OCI-LY7 (cell line): ENCODE results near the gene CTDSP1. TPM values are rescaled to one million over a fixed set of nuclear protein-coding genes. Genes with fewer than 3 reads are reported as not detected.

Experiments
- BruUV-seq: library from RNA; stranded (reverse); fragments of 400-500 nt; replicated peaks from 2 replicates; lab custom pipeline; 2021; lab: Mats Ljungman, UMichigan
- CTCF ChIA-PET: fragments of 300-600 bp; sonication (Branson Sonifier 250); formaldehyde crosslinking; loops from one replicate; lab custom pipeline; 2022; ENCODE audit warnings: antibody characterized with exemption; ENCODE audit not compliant: unreplicated experiment; lab: Charles Lee
- POLR2A ChIA-PET: fragments of 300-600 bp; sonication (Branson Sonifier 250); formaldehyde crosslinking; loops from one replicate; lab custom pipeline; 2022; ENCODE audit warnings: antibody characterized with exemption; lab: Charles Lee
- DNase-seq: peaks from one replicate; pipeline ENCODE4 v3.0.0-alpha.2; 2015; ENCODE audit warnings: low spot score
- H2AFZ ChIP-seq: fragments of 200-600 bp; sonication (generic), shearing (Covaris generic); 2 replicates; pipeline ENCODE4 v1.6.1; 2014; ENCODE audit warnings: mild to moderate bottlenecking, antibody characterized with exemption, low read length, moderate library complexity
- H3K27ac ChIP-seq: fragments of 200-600 bp; sonication (generic); 2 replicates; pipeline ENCODE4 v1.5.1; 2014; ENCODE audit warnings: mixed run types, low read depth, mild to moderate bottlenecking, moderate library complexity, low read length, inconsistent platforms; ENCODE audit not compliant: poor library complexity, severe bottlenecking
- H3K36me3 ChIP-seq: fragments of 200-600 bp; sonication (generic); 2 replicates; pipeline ENCODE4 v1.6.1; 2014; ENCODE audit warnings: mild to moderate bottlenecking, antibody characterized with exemption, low read length, moderate library complexity, mixed read lengths; ENCODE audit not compliant: insufficient read depth
- H3K4me1 ChIP-seq: fragments of 200-600 bp; sonication (generic); 2 replicates; pipeline ENCODE4 v1.5.1; 2014; ENCODE audit warnings: mild to moderate bottlenecking, low read length; ENCODE audit not compliant: insufficient read depth, poor library complexity, severe bottlenecking
- H3K4me2 ChIP-seq: fragments of 200-600 bp; sonication (generic); 2 replicates; pipeline ENCODE4 v1.6.1; 2014; ENCODE audit warnings: mild to moderate bottlenecking, low read length
- H3K4me3 ChIP-seq: fragments of 200-600 bp; sonication (generic); 2 replicates; pipeline ENCODE4 v1.5.1; 2014; ENCODE audit warnings: mild to moderate bottlenecking, low read depth, low read length; ENCODE audit not compliant: poor library complexity, severe bottlenecking
- H3K79me2 ChIP-seq: fragments of 200-600 bp; sonication (generic); 2 replicates; pipeline ENCODE4 v1.6.1; 2016; ENCODE audit warnings: low read depth, mild to moderate bottlenecking, low read length, moderate library complexity, mixed read lengths; ENCODE audit not compliant: insufficient read depth
- H3K9me2 ChIP-seq: fragments of 200-600 bp; sonication (generic); 2 replicates; pipeline ENCODE4 v1.6.1; 2016; ENCODE audit warnings: mild to moderate bottlenecking, low read length, mixed read lengths; ENCODE audit not compliant: insufficient read depth
- H3K9me3 ChIP-seq: fragments of 200-600 bp; sonication (generic); 2 replicates; pipeline ENCODE4 v1.6.1; 2014; ENCODE audit warnings: mild to moderate bottlenecking, mixed run types, low read length, mixed read lengths
- H4K20me1 ChIP-seq: fragments of 200-600 bp; sonication (generic); 2 replicates; pipeline ENCODE4 v1.6.1; 2014; ENCODE audit warnings: mild to moderate bottlenecking, antibody characterized with exemption, low read length, moderate library complexity, mixed read lengths; ENCODE audit not compliant: insufficient read depth
- EZH2phosphoT487 ChIP-seq: fragments of 200-600 bp; sonication (generic); IDR thresholded peaks from 2 replicates; pipeline ENCODE4 v1.6.1; 2018; ENCODE audit warnings: low read depth, borderline replicate concordance, mild to moderate bottlenecking, mixed run types, antibody characterized with exemption, low read length, moderate library complexity, mixed read lengths
- intact Hi-C: fragments of 100-400 bp; cut with micrococcal nuclease; formaldehyde crosslinking; loops from one replicate; pipeline ENCODE4 v1.10.0; 2022; ENCODE audit not compliant: unreplicated experiment
- total RNA-seq, 2 experiments: library from RNA; depleted of rRNA in 1 of 2; stranded (reverse); fragments of >200 nt in 1 of 2; shearing (Covaris generic) in 1 of 2; gene quantifications; 2 replicates each; pipeline ENCODE4 v1.2.3, GENCODE V29; 2014 to 2022
- TF ChIP-seq, protein P1 (sequence below): fragments of 200-600 bp; sonication (generic); conservative IDR thresholded peaks from 2 replicates; pipeline ENCODE4 v1.5.1; 2014; ENCODE audit warnings: mild to moderate bottlenecking, antibody characterized with exemption, low read length, moderate library complexity, mixed read lengths

The CTDSP1 gene
- total RNA-seq, 2 experiments from 2014 or later = 95.3 to 152 TPM

DNA sequence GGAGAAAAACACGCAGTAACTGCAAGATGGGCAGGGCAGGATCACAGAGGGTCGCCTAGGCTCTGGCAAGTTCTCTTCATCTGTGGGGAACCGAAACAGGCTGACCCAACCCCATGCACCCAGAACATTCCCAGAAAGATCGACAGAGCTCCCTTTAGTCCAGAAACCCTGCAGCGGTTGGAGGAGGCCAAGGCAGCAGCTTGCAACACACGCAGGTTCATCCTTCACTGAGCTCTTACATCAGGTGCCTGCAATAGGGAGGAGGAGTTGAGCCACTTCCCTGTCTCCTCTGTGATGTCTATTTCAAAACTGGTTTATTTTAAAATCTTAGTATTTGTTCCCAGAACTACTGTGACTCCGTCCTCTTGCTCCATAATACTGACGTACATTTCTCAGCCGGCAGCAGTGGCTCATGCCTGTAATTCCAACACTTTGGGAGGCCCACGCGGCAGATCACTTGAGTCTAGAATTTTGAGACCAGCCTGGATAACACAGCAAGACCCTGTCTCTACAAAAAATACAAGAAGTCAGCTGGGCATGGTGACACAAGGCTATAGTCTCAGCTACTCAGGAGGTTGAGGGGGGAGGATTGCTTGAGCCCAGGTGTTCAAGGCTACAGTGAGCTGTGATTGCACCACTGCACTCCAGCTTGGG, 29.1 kb upstream of the CTDSP1 start:
- no peaks in the 10 kb centered on the region for H3K79me2 ChIP-seq
- H3K4me1 ChIP-seq = peaks cover 78% of the 10 kb centered on the region
- no peaks in the 10 kb centered on the region for H3K36me3 ChIP-seq
- CTCF ChIA-PET = interaction anchor here (1.8 kb wide), 1 partner anchor 23 kb away, joined by 5 read pairs; no protein-coding TSS in a partner anchor
- peak overlapping the region; percentile 89 for H3K27ac ChIP-seq
- intact Hi-C loops = loop anchor here (1.0 kb wide), 2 partner anchors 26 to 69 kb away; no protein-coding TSS in a partner anchor
- H4K20me1 ChIP-seq = no peaks in the 10 kb centered on the region
- BruUV-seq = no TSS peak
- peak; percentile 82 for DNase-seq
- peak overlapping the region; percentile 78 for H3K4me2 ChIP-seq
- no peaks in the 10 kb centered on the region for H3K9me3 ChIP-seq
- TF ChIP-seq EZH2phosphoT487 = no peak
- TF ChIP-seq, protein P1, sequence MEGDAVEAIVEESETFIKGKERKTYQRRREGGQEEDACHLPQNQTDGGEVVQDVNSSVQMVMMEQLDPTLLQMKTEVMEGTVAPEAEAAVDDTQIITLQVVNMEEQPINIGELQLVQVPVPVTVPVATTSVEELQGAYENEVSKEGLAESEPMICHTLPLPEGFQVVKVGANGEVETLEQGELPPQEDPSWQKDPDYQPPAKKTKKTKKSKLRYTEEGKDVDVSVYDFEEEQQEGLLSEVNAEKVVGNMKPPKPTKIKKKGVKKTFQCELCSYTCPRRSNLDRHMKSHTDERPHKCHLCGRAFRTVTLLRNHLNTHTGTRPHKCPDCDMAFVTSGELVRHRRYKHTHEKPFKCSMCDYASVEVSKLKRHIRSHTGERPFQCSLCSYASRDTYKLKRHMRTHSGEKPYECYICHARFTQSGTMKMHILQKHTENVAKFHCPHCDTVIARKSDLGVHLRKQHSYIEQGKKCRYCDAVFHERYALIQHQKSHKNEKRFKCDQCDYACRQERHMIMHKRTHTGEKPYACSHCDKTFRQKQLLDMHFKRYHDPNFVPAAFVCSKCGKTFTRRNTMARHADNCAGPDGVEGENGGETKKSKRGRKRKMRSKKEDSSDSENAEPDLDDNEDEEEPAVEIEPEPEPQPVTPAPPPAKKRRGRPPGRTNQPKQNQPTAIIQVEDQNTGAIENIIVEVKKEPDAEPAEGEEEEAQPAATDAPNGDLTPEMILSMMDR = no peak
- no peaks in the 10 kb centered on the region for H3K9me2 ChIP-seq
- peak overlapping the region; percentile 42; the same call in 1 of the 2 replicates for H2AFZ ChIP-seq
- peak overlapping the region; percentile 42 for H3K4me3 ChIP-seq
- POLR2A ChIA-PET = interaction anchor here (0.6 to 2.2 kb wide), 20 partner anchors 9 to 640 kb away, joined by 3 to 11 read pairs (median 4); partner anchors contain the start of gene CATIP

GRCh38 chr2:218371983-218372350, 27.7 kb upstream of the CTDSP1 start:
- intact Hi-C loops = no loop called here
- no peak overlapping the region for H3K4me3 ChIP-seq
- H3K36me3 ChIP-seq = no peaks in the 10 kb centered on the region
- DNase-seq = no peak
- peaks cover 71% of the 10 kb centered on the region for H3K4me1 ChIP-seq
- no peaks in the 10 kb centered on the region for H3K9me2 ChIP-seq
- H3K9me3 ChIP-seq = no peaks in the 10 kb centered on the region
- no TSS peak for BruUV-seq
- POLR2A ChIA-PET = interaction anchor here (1.1 to 2.0 kb wide), 5 partner anchors 14 to 70 kb away, joined by 3 to 11 read pairs (median 6); partner anchors contain the start of gene CATIP
- no peak for TF ChIP-seq EZH2phosphoT487
- TF ChIP-seq, protein P1 = no peak
- CTCF ChIA-PET = no interaction called here
- H3K79me2 ChIP-seq = no peaks in the 10 kb centered on the region
- peak overlapping the region; percentile 89 for H3K27ac ChIP-seq
- no peaks in the 10 kb centered on the region for H4K20me1 ChIP-seq
- no peak overlapping the region for H3K4me2 ChIP-seq
- 0 out of 2 replicates have a peak overlapping the region, but pooled peaks have one; percentile 8 for H2AFZ ChIP-seq

DNA sequence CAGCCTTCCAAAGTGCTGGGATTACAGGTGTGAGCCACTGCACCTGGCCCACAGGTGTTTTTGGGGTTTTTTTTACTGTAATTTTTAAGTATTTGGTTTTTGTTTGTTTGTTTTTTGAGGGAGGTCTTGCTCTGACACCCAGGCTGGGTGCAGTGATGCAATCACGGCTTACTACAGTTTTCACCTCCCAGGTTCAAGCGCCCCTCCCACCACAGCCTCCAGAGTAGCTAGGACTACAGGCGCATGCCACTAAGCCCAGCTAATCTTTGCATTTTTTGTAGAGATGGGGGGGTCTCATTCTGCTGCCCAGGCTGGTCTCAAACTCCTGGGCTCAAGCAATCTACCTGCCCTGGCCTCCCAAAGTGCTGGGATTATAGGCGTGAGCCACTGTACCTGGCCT, 24.9 kb upstream of the CTDSP1 start:
- H3K27ac ChIP-seq = no peak overlapping the region
- TF ChIP-seq, protein P1 = no peak
- TF ChIP-seq EZH2phosphoT487 = no peak
- no TSS peak for BruUV-seq
- H2AFZ ChIP-seq = no peak overlapping the region
- H3K4me1 ChIP-seq = peaks cover 43% of the 10 kb centered on the region
- H3K79me2 ChIP-seq = no peaks in the 10 kb centered on the region
- no peak overlapping the region for H3K4me2 ChIP-seq
- H3K36me3 ChIP-seq = no peaks in the 10 kb centered on the region
- no peaks in the 10 kb centered on the region for H3K9me2 ChIP-seq
- H3K9me3 ChIP-seq = no peaks in the 10 kb centered on the region
- CTCF ChIA-PET = no interaction called here
- DNase-seq = no peak
- no peaks in the 10 kb centered on the region for H4K20me1 ChIP-seq
- no peak overlapping the region for H3K4me3 ChIP-seq
- intact Hi-C loops = no loop called here
- POLR2A ChIA-PET = interaction anchor here (0.6 to 0.8 kb wide), 2 partner anchors 17 to 25 kb away, joined by 3 read pairs; no protein-coding TSS in a partner anchor
